Left lung (tissue), 10 donors: ENCODE data around the gene EEF1A1. TPM values are rescaled to one million over a fixed set of nuclear protein-coding genes. Genes with fewer than 3 reads are reported as not detected.

Experiments used
- ATAC-seq: fragments of 200-7000 bp; cut with Tn5 transposase; one replicate; pipeline ENCODE4 v1.9.1; 2020; ENCODE audit warnings: moderate library complexity
- DNase-seq, 4 donors: peaks; one replicate each; pipeline ENCODE4 v3.0.0-alpha.2; 2013 to 2020
- H3K27ac ChIP-seq, 2 donors: fragments of 200-600 bp; sonication (generic) in 1 of 2; one replicate each; pipeline versions ENCODE4 v1.5.0 to v1.8.0; 2020 to 2021
- H3K27me3 ChIP-seq, 2 donors: fragments of 200-600 bp; sonication (generic) in 1 of 2; one replicate each; pipeline versions ENCODE4 v1.5.0 to v1.8.0; 2020 to 2021
- H3K36me3 ChIP-seq, 2 donors: fragments of 200-600 bp; sonication (generic) in 1 of 2; one replicate each; pipeline versions ENCODE4 v1.5.0 to v1.8.0; 2020 to 2021
- H3K4me1 ChIP-seq, 2 donors: fragments of 200-600 bp; one replicate each; pipeline ENCODE4 v1.8.0; 2021
- H3K4me3 ChIP-seq, 2 donors: fragments of 200-600 bp; sonication (generic) in 1 of 2; one replicate each; pipeline versions ENCODE4 v1.5.0 to v1.8.0; 2020 to 2021; ENCODE audit warnings: mild to moderate bottlenecking in 1 of 2
- H3K9me3 ChIP-seq, 2 donors: fragments of 200-600 bp; sonication (generic) in 1 of 2; one replicate each; pipeline versions ENCODE4 v1.5.0 to v1.8.0; 2020 to 2021
- intact Hi-C, 2 donors: fragments of 100-400 bp; cut with DNase I; formaldehyde crosslinking; loops; one replicate each; pipeline versions ENCODE4 v1.11.2 to v1.14.2; 2022
- polyA plus RNA-seq, 6 donors: library from polyadenylated mRNA; unstranded; fragments of 120-200 nt; gene quantifications; one replicate each; pipeline ENCODE4 v1.2.1, GENCODE V29; 2013; ENCODE audit not compliant: insufficient read length in 6 of 6
- total RNA-seq, 2 donors: library from RNA; stranded (reverse); fragmentation: NEBNext Ultra II Directional; extraction: Animal tissue kit (Norgen Biotek cat#: 25700); gene quantifications; one replicate each; pipeline ENCODE4 v1.2.1, GENCODE V29; 2021
- TF ChIP-seq, protein P1 (sequence below), 2 donors: fragments of 200-600 bp; sonication (generic) in 1 of 2; IDR thresholded peaks; one replicate each; pipeline versions ENCODE4 v1.5.0 to v1.8.0; 2021; ENCODE audit warnings: antibody characterized with exemption in 2 of 2
- donor health status: DM: no; HTN: yes; CAD: no.
- donor health status: DM: no; HTN: no; CAD: no.

The EEF1A1 gene
- total and polyA plus RNA-seq, 8 donors = 7,825 to 26,911 (median 23,814) TPM

- no peaks in the 10 kb centered on the region for H3K9me3 ChIP-seq
- H3K4me3 ChIP-seq = no peak overlapping the region
- no peaks in the 10 kb centered on the region for H3K36me3 ChIP-seq
- TF ChIP-seq, protein P1, sequence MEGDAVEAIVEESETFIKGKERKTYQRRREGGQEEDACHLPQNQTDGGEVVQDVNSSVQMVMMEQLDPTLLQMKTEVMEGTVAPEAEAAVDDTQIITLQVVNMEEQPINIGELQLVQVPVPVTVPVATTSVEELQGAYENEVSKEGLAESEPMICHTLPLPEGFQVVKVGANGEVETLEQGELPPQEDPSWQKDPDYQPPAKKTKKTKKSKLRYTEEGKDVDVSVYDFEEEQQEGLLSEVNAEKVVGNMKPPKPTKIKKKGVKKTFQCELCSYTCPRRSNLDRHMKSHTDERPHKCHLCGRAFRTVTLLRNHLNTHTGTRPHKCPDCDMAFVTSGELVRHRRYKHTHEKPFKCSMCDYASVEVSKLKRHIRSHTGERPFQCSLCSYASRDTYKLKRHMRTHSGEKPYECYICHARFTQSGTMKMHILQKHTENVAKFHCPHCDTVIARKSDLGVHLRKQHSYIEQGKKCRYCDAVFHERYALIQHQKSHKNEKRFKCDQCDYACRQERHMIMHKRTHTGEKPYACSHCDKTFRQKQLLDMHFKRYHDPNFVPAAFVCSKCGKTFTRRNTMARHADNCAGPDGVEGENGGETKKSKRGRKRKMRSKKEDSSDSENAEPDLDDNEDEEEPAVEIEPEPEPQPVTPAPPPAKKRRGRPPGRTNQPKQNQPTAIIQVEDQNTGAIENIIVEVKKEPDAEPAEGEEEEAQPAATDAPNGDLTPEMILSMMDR (IDR thresholded peaks at IDR 0.05) = no peak
- H3K4me1 ChIP-seq = peaks cover 0 to 22% of the 10 kb centered on the region in 2 donors
- ATAC-seq (no peak), DNase-seq (no peak)
- intact Hi-C loops = no loop called here
- no peak overlapping the region for H3K27ac ChIP-seq
- no peaks in the 10 kb centered on the region for H3K27me3 ChIP-seq
Measured at GRCh38 chr6:73565767-73566485, 45.1 kb upstream of the EEF1A1 start.

DNA sequence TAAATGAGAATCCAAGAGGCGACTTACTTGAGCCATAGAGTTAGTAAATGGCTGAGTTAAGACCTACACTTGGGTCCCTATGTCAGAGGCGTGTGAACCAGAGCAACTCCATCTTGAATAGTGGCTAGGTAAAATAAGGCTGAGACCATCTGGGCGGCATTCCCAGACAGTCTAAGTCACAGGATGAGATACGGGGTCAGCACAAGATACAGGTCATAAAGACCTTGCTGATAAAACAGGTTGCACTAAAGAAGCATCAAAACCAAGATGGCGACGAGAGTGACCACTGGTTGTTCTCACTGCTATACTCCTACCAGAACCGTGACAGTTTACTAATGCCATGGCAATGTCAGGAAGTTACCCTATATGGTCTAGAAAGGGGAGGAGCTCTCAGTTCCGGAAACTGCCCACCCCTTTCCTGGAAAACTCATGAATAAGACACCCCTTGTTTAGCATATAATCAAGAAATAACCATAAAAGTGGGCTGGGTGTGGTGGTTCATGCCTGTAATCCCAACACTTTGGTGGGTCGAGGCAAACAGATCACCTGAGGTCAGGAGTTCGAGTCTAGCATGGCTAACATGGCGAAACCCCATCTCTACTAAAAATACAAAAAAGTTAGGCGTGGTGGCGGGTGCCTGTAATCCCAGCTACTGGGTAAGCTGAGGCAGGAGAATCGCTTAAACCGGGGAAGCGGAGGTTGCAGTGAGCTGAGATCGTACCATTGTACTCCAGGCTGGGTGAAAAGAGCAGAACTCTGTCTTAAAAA lies 43.9 kb upstream of the EEF1A1 start:
- no peak for DNase-seq
- intact Hi-C loops = no loop called here
- Histone ChIP-seq H3K4me3 (no peak overlapping the region), H3K9me3 (no peaks in the 10 kb centered on the region), H3K27me3 (no peaks in the 10 kb centered on the region), H3K36me3 (no peaks in the 10 kb centered on the region), H3K4me1 (peaks cover 0 to 22% of the 10 kb centered on the region in 2 donors), H3K27ac (no peak overlapping the region)
- ATAC-seq = no peak
- TF ChIP-seq, protein P1 (IDR thresholded peaks at IDR 0.05) = no peak

- intact Hi-C loops = no loop called here
- Histone ChIP-seq H3K4me1 (peaks cover 0 to 13% of the 10 kb centered on the region in 2 donors), H3K4me3 (no peak overlapping the region), H3K27ac (no peak overlapping the region), H3K27me3 (no peaks in the 10 kb centered on the region), H3K9me3 (no peaks in the 10 kb centered on the region), H3K36me3 (no peaks in the 10 kb centered on the region)
- no peak for DNase-seq
- ATAC-seq = no peak
- TF ChIP-seq, protein P1 (IDR thresholded peaks at IDR 0.05) = no peak
Measured at GRCh38 chr6:73562558-73562957, 41.7 kb upstream of the EEF1A1 start.

GRCh38 chr6:73560853-73561407 lies 40.1 kb upstream of the EEF1A1 start:
- H3K27me3 ChIP-seq = no peaks in the 10 kb centered on the region
- ATAC-seq = no peak
- DNase-seq = no peak

More at GRCh38 chr6:73560853-73561407, 40.1 kb upstream of the EEF1A1 start:
- TF ChIP-seq, protein P1 (IDR thresholded peaks at IDR 0.05) = no peak
- Histone ChIP-seq H3K36me3 (no peaks in the 10 kb centered on the region), H3K27ac (no peak overlapping the region), H3K4me3 (no peak overlapping the region), H3K9me3 (no peaks in the 10 kb centered on the region), H3K4me1 (no peaks in the 10 kb centered on the region)
- intact Hi-C loops = no loop called here
